ENCODE measurements around the gene ADD1. TPM values are rescaled to one million over a fixed set of nuclear protein-coding genes. Genes with fewer than 3 reads are reported as not detected.

Gene ADD1
- total RNA-seq, 1 experiment from 2014 or later: 181 TPM

DNA sequence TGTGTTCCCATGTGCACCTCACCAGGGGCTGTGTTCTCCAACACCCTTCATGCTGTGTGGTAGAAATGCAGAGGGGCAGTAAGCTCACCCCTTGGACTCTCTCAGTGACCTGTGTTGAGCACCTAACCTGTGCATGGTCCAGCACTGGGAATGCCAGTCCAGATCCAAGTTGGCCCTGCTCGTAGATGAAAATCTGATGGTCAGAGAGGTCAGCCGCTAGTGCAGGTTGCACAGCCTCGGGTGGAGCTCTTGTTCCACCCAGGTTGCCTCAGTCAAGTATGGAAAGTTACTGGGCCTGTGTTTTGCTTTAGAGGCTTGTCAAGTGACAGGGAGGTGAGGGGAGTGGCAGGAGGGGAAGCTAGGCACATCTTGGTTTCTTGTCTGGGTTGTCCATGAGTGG lies 68.2 kb downstream of the ADD1 start:
- DNase-seq: no peak
- H3K27me3 ChIP-seq (ENCODE audit: insufficient read depth, low read depth): no peaks in the 10 kb centered on the region
- H3K9me3 ChIP-seq (ENCODE audit: insufficient read depth, low read depth): no peaks in the 10 kb centered on the region
- H3F3A ChIP-seq (ENCODE audit: insufficient read depth, low read depth): no peaks in the 10 kb centered on the region
- TF ChIP-seq, protein P1, sequence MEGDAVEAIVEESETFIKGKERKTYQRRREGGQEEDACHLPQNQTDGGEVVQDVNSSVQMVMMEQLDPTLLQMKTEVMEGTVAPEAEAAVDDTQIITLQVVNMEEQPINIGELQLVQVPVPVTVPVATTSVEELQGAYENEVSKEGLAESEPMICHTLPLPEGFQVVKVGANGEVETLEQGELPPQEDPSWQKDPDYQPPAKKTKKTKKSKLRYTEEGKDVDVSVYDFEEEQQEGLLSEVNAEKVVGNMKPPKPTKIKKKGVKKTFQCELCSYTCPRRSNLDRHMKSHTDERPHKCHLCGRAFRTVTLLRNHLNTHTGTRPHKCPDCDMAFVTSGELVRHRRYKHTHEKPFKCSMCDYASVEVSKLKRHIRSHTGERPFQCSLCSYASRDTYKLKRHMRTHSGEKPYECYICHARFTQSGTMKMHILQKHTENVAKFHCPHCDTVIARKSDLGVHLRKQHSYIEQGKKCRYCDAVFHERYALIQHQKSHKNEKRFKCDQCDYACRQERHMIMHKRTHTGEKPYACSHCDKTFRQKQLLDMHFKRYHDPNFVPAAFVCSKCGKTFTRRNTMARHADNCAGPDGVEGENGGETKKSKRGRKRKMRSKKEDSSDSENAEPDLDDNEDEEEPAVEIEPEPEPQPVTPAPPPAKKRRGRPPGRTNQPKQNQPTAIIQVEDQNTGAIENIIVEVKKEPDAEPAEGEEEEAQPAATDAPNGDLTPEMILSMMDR (conservative IDR thresholded peaks at IDR 0.05): no peak
- no peak for TF ChIP-seq EZH2 (IDR thresholded peaks at IDR 0.05; ENCODE audit: low read depth)
- H3K79me2 ChIP-seq (ENCODE audit: low read depth): no peaks in the 10 kb centered on the region
- no TSS peak for BruUV-seq (replicated peaks)
- H3K4me2 ChIP-seq: no peak overlapping the region
- ChIA-PET POLR2A (ENCODE audit: unreplicated experiment) (no interaction called here), CTCF (no interaction called here)
- H3K9me2 ChIP-seq (ENCODE audit: insufficient read depth): no peaks in the 10 kb centered on the region
- H3K4me3 ChIP-seq: no peak overlapping the region
- H4K20me1 ChIP-seq (ENCODE audit: insufficient read depth): no peaks in the 10 kb centered on the region
- H3K27ac ChIP-seq: no peak overlapping the region
- H2AFZ ChIP-seq: no peak overlapping the region
- H3K36me3 ChIP-seq (ENCODE audit: low read depth): no peaks in the 10 kb centered on the region
- no peaks in the 10 kb centered on the region for H3K4me1 ChIP-seq (replicated peaks; ENCODE audit: insufficient read depth)
- intact Hi-C loops (cut with micrococcal nuclease; ENCODE audit: unreplicated experiment): no loop called here

DNA sequence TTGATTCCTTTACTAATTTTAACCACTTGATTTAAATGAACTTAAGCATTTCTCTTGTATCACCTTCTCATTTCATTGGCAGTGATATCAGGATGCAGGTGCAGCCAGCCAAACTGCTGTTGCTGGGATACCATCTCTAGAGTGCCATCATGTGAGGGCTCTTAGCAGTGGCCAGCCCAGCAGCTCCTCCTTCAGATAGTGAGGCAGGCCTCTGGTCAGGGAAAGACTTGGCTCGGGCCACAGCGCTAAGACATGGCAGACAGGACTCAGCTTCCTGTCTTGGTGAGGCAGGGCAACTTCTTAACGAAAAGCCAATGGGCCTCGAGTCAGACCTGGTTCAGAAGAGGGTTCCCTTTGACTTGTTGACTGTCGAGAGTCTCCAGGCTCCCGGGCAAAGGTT lies 69.5 kb downstream of the ADD1 start:
- CTCF ChIA-PET: no interaction called here
- Histone ChIP-seq H3K27me3 (ENCODE audit: insufficient read depth, low read depth) (no peaks in the 10 kb centered on the region), H3K79me2 (ENCODE audit: low read depth) (no peaks in the 10 kb centered on the region), H3K4me1 (replicated peaks; ENCODE audit: insufficient read depth) (no peaks in the 10 kb centered on the region), H3K9me3 (ENCODE audit: insufficient read depth, low read depth) (no peaks in the 10 kb centered on the region), H3K36me3 (ENCODE audit: low read depth) (no peaks in the 10 kb centered on the region), H3F3A (ENCODE audit: insufficient read depth, low read depth) (no peaks in the 10 kb centered on the region), H3K27ac (no peak overlapping the region), H3K9me2 (ENCODE audit: insufficient read depth) (no peaks in the 10 kb centered on the region), H4K20me1 (ENCODE audit: insufficient read depth) (no peaks in the 10 kb centered on the region), H3K4me2 (no peak overlapping the region), H2AFZ (no peak overlapping the region), H3K4me3 (no peak overlapping the region)
- no TSS peak for BruUV-seq (replicated peaks)
- TF ChIP-seq EZH2 (IDR thresholded peaks at IDR 0.05; ENCODE audit: low read depth): no peak
- TF ChIP-seq, protein P1 (conservative IDR thresholded peaks at IDR 0.05): no peak
- intact Hi-C loops (cut with micrococcal nuclease; ENCODE audit: unreplicated experiment): no loop called here
- POLR2A ChIA-PET (ENCODE audit: unreplicated experiment): no interaction called here
- DNase-seq: no peak

DNA sequence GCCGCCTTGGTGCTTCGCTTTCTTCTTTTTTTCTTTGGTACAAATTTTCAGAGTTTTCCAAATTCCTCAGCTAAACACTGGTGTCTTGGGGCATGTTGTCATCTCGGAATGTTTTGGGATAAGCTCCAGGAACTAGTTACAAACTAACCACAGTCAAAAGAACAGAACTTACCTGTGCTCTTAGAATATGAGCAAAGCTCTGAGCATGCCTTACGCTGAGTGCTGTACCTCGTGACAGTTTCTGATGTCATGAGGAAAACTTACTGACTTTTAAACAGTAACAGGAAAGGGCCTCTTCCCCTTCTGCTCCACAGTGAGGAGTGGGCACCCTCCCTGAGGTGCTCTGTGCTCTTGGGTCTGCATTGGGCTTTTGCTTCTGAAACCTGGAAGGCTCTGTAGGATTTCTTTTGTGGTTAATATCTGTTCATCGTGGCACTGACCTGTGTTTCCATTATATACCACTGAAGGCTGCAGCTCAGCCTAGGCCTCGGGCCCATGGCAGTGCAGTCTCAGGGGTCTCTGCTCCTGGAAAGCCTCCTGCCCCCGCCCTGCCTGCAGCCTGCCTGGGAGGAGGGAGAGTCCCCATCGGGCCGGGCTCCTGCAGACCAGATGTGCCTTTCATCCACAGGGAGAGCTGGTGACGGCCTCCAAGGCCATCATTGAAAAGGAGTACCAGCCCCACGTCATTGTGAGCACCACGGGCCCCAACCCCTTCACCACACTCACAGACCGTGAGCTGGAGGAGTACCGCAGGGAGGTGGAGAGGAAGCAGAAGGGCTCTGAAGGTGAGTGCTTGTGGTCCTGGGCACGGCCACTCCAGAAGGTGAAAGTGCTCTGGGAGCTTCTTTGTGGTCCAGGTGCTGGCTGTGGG lies 70.8 kb downstream of the ADD1 start:
- Histone ChIP-seq H3K9me2 (ENCODE audit: insufficient read depth) (no peaks in the 10 kb centered on the region), H3K79me2 (ENCODE audit: low read depth) (no peaks in the 10 kb centered on the region), H2AFZ (no peak overlapping the region), H3K27ac (no peak overlapping the region), H3F3A (ENCODE audit: insufficient read depth, low read depth) (no peaks in the 10 kb centered on the region), H3K27me3 (ENCODE audit: insufficient read depth, low read depth) (no peaks in the 10 kb centered on the region), H4K20me1 (ENCODE audit: insufficient read depth) (no peaks in the 10 kb centered on the region), H3K4me2 (no peak overlapping the region), H3K36me3 (ENCODE audit: low read depth) (no peaks in the 10 kb centered on the region), H3K4me3 (no peak overlapping the region), H3K9me3 (ENCODE audit: insufficient read depth, low read depth) (no peaks in the 10 kb centered on the region), H3K4me1 (replicated peaks; ENCODE audit: insufficient read depth) (no peaks in the 10 kb centered on the region)
- no peak for DNase-seq
- intact Hi-C loops (cut with micrococcal nuclease; ENCODE audit: unreplicated experiment): no loop called here
- TF ChIP-seq EZH2 (IDR thresholded peaks at IDR 0.05; ENCODE audit: low read depth): no peak
- TF ChIP-seq, protein P1 (conservative IDR thresholded peaks at IDR 0.05): no peak
- POLR2A ChIA-PET (ENCODE audit: unreplicated experiment): no interaction called here
- CTCF ChIA-PET: interaction anchor here (0.7 kb wide), 1 partner anchor 53 kb away, joined by 3 read pairs; no protein-coding TSS in a partner anchor
- BruUV-seq (replicated peaks): no TSS peak
